K562 (cell line): ENCODE measurements around the gene CDR2L. TPM values are rescaled to one million over a fixed set of nuclear protein-coding genes. Genes with fewer than 3 reads are reported as not detected.

Experiments used
- BDP1 ChIP-seq: IDR thresholded peaks from 3 replicates; pipeline ENCODE4 v1.6.1; 2011; ENCODE audit not compliant: insufficient read length, insufficient read depth
- BHLHE40 ChIP-seq: IDR thresholded peaks from 2 replicates; pipeline ENCODE4 v1.6.1; 2011; ENCODE audit warnings: low read length, improper control_type of control experiment
- EWSR1 ChIP-seq: fragments of 450-650 bp; IDR thresholded peaks from 2 replicates; pipeline ENCODE4 v1.6.1; 2018; ENCODE audit warnings: borderline replicate concordance, mild to moderate bottlenecking, low read depth, moderate library complexity; ENCODE audit not compliant: partially characterized antibody
- PTBP1 ChIP-seq: fragments of 200-400 bp; formaldehyde crosslinking; IDR thresholded peaks from 2 replicates; pipeline ENCODE4 v1.6.1; 2017; ENCODE audit warnings: low read depth, low read length
- U2AF1 ChIP-seq: fragments of 200-400 bp; formaldehyde crosslinking; optimal IDR thresholded peaks from 2 replicates; pipeline ENCODE3; 2017; ENCODE audit warnings: mild to moderate bottlenecking, low read depth, low read length, moderate library complexity
- ZFP1 ChIP-seq: fragments of 450-650 bp; formaldehyde crosslinking; IDR thresholded peaks from 2 replicates; pipeline ENCODE4 v1.4.0; 2020; ENCODE audit warnings: mild to moderate bottlenecking, mixed read lengths
- polyA plus RNA-seq, 8 experiments: library from polyadenylated mRNA; depleted of rRNA in 4 of 8; stranded (reverse) in 5 of 8; unstranded in 3 of 8; fragments of >200 nt; fragmentation: Nextera tagmentation in 2 of 8; fragmentation: Illumina TruSeq in 1 of 8; extraction: Ambion mirVana in 2 of 8; extraction: Trizol in 1 of 8; gene quantifications; 2 replicates each; pipeline versions ENCODE4 v1.2.1 to v1.2.3, GENCODE V29; 2011 to 2014; ENCODE audit warnings: inconsistent platforms in 1 of 8, missing spikeins in 1 of 8
- total RNA-seq, 7 experiments: library from RNA; depleted of rRNA in 6 of 7; stranded (reverse); fragments of >200 nt in 6 of 7; fragmentation: Illumina TruSeq in 2 of 7; extraction: Trizol in 2 of 7; gene quantifications; 2 replicates each; pipeline versions ENCODE4 v1.2.1 to v1.2.3, GENCODE V29; 2011 to 2021; ENCODE audit warnings: low replicate concordance in 1 of 7
- TF ChIP-seq, protein P1 (sequence below): fragments of 250-450 bp; sonication (Bioruptor Pico); IDR thresholded peaks from 2 replicates; pipeline ENCODE4 v1.4.0; 2020; ENCODE audit warnings: borderline replicate concordance
- TF ChIP-seq, protein P2 (sequence below): fragments of 450-650 bp; formaldehyde crosslinking; IDR thresholded peaks from 2 replicates; pipeline ENCODE4 v1.4.0; 2020; ENCODE audit warnings: mild to moderate bottlenecking, mixed read lengths
- TF ChIP-seq, protein P3 (sequence below): fragments of 450-650 bp; IDR thresholded peaks from 2 replicates; pipeline ENCODE4 v1.6.1; 2017; ENCODE audit warnings: antibody characterized with exemption, mild to moderate bottlenecking
- TF ChIP-seq, protein P4 (sequence below): sonication (generic); formaldehyde crosslinking; IDR thresholded peaks from 2 replicates; pipeline ENCODE4 v1.5.0; 2020; ENCODE audit warnings: missing genetic modification reagents
- TF ChIP-seq, protein P5 (sequence below): sonication (generic); formaldehyde crosslinking; IDR thresholded peaks from 2 replicates; pipeline ENCODE4 v1.8.0; 2022; ENCODE audit warnings: mild to moderate bottlenecking, missing genetic modification reagents
- TF ChIP-seq, protein P6 (sequence below): fragments of 450-650 bp; formaldehyde crosslinking; IDR thresholded peaks from 2 replicates; pipeline ENCODE4 v1.4.0; 2022; ENCODE audit warnings: missing genetic modification characterization

CDR2L gene
- total and polyA plus RNA-seq, 9 of the 15 experiments (the other 6 are each of a cell fraction or from before 2014, with no cell fraction given), result 2.7 to 16.0 (median 7.3) TPM

DNA sequence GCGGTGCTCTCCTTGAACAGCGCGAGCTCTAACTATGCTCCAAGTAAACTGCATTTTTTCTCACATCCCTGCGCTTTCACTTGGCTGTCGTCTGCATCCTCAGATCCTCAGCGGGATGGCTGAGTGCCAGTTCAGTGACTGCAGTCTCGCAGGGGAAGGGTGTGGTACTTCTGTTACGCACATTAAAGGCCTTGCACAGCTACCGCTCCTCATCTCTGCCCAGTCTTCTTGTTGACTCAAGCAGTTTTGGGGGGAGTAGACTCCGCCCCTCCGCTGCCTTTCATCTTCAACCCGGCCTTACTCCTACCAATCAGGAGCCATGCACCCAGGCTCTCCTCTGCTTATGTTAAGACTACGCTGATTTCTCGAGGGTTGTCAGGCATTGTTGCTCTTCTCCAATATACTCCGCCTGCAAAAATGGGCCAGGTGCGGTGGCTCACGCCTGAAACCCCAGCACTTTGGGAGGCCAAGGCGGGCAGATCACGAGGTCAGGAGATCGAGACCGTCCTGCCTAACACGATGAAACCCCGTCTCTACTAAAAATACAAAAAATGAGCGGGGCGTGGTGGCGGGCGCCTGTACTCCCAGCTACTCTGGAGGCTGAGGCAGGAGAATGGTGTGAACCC lies 49.3 kb downstream of the CDR2L start (continued):
- TF ChIP-seq, protein P1, sequence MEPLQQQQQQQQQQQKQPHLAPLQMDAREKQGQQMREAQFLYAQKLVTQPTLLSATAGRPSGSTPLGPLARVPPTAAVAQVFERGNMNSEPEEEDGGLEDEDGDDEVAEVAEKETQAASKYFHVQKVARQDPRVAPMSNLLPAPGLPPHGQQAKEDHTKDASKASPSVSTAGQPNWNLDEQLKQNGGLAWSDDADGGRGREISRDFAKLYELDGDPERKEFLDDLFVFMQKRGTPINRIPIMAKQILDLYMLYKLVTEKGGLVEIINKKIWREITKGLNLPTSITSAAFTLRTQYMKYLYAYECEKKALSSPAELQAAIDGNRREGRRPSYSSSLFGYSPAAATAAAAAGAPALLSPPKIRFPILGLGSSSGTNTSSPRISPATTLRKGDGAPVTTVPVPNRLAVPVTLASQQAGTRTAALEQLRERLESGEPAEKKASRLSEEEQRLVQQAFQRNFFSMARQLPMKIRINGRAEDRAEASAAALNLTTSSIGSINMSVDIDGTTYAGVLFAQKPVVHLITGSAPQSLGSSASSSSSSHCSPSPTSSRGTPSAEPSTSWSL (CRISPR knock-in tag), result no peak
- TF ChIP-seq EWSR1, result no peak
- peak; percentile 10; the same call in 1 of the 2 replicates for TF ChIP-seq BHLHE40
- TF ChIP-seq, protein P2, sequence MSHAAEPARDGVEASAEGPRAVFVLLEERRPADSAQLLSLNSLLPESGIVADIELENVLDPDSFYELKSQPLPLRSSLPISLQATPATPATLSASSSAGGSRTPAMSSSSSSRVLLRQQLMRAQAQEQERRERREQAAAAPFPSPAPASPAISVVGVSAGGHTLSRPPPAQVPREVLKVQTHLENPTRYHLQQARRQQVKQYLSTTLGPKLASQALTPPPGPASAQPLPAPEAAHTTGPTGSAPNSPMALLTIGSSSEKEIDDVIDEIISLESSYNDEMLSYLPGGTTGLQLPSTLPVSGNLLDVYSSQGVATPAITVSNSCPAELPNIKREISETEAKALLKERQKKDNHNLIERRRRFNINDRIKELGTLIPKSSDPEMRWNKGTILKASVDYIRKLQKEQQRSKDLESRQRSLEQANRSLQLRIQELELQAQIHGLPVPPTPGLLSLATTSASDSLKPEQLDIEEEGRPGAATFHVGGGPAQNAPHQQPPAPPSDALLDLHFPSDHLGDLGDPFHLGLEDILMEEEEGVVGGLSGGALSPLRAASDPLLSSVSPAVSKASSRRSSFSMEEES (CRISPR knock-in tag), result no peak
- no peak for TF ChIP-seq U2AF1
- TF ChIP-seq, protein P3, sequence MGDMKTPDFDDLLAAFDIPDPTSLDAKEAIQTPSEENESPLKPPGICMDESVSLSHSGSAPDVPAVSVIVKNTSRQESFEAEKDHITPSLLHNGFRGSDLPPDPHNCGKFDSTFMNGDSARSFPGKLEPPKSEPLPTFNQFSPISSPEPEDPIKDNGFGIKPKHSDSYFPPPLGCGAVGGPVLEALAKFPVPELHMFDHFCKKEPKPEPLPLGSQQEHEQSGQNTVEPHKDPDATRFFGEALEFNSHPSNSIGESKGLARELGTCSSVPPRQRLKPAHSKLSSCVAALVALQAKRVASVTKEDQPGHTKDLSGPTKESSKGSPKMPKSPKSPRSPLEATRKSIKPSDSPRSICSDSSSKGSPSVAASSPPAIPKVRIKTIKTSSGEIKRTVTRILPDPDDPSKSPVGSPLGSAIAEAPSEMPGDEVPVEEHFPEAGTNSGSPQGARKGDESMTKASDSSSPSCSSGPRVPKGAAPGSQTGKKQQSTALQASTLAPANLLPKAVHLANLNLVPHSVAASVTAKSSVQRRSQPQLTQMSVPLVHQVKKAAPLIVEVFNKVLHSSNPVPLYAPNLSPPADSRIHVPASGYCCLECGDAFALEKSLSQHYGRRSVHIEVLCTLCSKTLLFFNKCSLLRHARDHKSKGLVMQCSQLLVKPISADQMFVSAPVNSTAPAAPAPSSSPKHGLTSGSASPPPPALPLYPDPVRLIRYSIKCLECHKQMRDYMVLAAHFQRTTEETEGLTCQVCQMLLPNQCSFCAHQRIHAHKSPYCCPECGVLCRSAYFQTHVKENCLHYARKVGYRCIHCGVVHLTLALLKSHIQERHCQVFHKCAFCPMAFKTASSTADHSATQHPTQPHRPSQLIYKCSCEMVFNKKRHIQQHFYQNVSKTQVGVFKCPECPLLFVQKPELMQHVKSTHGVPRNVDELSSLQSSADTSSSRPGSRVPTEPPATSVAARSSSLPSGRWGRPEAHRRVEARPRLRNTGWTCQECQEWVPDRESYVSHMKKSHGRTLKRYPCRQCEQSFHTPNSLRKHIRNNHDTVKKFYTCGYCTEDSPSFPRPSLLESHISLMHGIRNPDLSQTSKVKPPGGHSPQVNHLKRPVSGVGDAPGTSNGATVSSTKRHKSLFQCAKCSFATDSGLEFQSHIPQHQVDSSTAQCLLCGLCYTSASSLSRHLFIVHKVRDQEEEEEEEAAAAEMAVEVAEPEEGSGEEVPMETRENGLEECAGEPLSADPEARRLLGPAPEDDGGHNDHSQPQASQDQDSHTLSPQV, result no peak
- TF ChIP-seq, protein P4, sequence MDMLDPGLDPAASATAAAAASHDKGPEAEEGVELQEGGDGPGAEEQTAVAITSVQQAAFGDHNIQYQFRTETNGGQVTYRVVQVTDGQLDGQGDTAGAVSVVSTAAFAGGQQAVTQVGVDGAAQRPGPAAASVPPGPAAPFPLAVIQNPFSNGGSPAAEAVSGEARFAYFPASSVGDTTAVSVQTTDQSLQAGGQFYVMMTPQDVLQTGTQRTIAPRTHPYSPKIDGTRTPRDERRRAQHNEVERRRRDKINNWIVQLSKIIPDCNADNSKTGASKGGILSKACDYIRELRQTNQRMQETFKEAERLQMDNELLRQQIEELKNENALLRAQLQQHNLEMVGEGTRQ (CRISPR knock-in tag), result no peak
- no peak for TF ChIP-seq ZFP1 (CRISPR knock-in tag)
- TF ChIP-seq, protein P5, sequence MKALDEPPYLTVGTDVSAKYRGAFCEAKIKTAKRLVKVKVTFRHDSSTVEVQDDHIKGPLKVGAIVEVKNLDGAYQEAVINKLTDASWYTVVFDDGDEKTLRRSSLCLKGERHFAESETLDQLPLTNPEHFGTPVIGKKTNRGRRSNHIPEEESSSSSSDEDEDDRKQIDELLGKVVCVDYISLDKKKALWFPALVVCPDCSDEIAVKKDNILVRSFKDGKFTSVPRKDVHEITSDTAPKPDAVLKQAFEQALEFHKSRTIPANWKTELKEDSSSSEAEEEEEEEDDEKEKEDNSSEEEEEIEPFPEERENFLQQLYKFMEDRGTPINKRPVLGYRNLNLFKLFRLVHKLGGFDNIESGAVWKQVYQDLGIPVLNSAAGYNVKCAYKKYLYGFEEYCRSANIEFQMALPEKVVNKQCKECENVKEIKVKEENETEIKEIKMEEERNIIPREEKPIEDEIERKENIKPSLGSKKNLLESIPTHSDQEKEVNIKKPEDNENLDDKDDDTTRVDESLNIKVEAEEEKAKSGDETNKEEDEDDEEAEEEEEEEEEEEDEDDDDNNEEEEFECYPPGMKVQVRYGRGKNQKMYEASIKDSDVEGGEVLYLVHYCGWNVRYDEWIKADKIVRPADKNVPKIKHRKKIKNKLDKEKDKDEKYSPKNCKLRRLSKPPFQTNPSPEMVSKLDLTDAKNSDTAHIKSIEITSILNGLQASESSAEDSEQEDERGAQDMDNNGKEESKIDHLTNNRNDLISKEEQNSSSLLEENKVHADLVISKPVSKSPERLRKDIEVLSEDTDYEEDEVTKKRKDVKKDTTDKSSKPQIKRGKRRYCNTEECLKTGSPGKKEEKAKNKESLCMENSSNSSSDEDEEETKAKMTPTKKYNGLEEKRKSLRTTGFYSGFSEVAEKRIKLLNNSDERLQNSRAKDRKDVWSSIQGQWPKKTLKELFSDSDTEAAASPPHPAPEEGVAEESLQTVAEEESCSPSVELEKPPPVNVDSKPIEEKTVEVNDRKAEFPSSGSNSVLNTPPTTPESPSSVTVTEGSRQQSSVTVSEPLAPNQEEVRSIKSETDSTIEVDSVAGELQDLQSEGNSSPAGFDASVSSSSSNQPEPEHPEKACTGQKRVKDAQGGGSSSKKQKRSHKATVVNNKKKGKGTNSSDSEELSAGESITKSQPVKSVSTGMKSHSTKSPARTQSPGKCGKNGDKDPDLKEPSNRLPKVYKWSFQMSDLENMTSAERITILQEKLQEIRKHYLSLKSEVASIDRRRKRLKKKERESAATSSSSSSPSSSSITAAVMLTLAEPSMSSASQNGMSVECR (CRISPR knock-in tag), result no peak
- TF ChIP-seq, protein P6, sequence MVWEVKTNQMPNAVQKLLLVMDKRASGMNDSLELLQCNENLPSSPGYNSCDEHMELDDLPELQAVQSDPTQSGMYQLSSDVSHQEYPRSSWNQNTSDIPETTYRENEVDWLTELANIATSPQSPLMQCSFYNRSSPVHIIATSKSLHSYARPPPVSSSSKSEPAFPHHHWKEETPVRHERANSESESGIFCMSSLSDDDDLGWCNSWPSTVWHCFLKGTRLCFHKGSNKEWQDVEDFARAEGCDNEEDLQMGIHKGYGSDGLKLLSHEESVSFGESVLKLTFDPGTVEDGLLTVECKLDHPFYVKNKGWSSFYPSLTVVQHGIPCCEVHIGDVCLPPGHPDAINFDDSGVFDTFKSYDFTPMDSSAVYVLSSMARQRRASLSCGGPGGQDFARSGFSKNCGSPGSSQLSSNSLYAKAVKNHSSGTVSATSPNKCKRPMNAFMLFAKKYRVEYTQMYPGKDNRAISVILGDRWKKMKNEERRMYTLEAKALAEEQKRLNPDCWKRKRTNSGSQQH (CRISPR knock-in tag), result no peak
- no peak for TF ChIP-seq BDP1
- TF ChIP-seq PTBP1, result no peak
